HFF-Myc (cell line): ENCODE results near the gene ITGA6.

ENCODE experiments used
- DNase-seq: peaks from one replicate; pipeline ENCODE4 v3.0.0-alpha.2; 2011; ENCODE audit warnings: low read depth; ENCODE audit errors: extremely low read depth
- H3K4me3 ChIP-seq: replicated peaks from 2 replicates; pipeline ENCODE4 v1.5.1; 2011; ENCODE audit warnings: low read depth, mild to moderate bottlenecking, control low read depth, low read length
- TF ChIP-seq, protein P1 (sequence below): IDR thresholded peaks from 2 replicates; pipeline ENCODE4 v1.5.1; 2012; ENCODE audit warnings: mild to moderate bottlenecking, low read depth, low read length, control low read depth; ENCODE audit errors: missing control alignments

ITGA6 gene

GRCh38 chr2:172455121-172455515 is 27.7 kb downstream of the ITGA6 start:
- no peak overlapping the region for H3K4me3 ChIP-seq
- DNase-seq, result no peak

DNA sequence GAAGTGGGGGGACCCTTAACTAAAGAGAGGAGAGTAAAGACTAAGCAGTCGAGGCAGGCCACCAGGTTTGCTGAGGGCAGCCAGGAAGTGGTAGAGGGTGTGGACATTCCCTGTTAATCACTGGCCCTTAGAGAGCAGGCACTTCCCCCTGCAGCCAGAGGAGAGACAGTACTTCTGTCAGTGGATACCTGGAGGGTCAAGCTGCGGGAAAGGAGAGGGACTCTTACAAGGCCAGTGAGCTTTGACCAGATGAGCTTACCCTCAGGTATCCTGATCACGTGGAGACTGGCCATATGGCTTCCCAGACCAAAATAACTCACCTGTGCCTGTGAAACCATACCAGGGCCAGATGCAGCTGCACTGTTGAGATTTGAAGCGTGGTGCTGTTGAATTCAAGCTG is 28.6 kb downstream of the ITGA6 start:
- TF ChIP-seq, protein P1, sequence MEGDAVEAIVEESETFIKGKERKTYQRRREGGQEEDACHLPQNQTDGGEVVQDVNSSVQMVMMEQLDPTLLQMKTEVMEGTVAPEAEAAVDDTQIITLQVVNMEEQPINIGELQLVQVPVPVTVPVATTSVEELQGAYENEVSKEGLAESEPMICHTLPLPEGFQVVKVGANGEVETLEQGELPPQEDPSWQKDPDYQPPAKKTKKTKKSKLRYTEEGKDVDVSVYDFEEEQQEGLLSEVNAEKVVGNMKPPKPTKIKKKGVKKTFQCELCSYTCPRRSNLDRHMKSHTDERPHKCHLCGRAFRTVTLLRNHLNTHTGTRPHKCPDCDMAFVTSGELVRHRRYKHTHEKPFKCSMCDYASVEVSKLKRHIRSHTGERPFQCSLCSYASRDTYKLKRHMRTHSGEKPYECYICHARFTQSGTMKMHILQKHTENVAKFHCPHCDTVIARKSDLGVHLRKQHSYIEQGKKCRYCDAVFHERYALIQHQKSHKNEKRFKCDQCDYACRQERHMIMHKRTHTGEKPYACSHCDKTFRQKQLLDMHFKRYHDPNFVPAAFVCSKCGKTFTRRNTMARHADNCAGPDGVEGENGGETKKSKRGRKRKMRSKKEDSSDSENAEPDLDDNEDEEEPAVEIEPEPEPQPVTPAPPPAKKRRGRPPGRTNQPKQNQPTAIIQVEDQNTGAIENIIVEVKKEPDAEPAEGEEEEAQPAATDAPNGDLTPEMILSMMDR, result no peak
- no peak overlapping the region for H3K4me3 ChIP-seq
- DNase-seq, result no peak

More at GRCh38 chr2:172455121-172455515, 27.7 kb downstream of the ITGA6 start:
- TF ChIP-seq, protein P1, result no peak

- TF ChIP-seq, protein P1, result no peak
- no peak for DNase-seq
- H3K4me3 ChIP-seq, result no peak overlapping the region
Measured at GRCh38 chr2:172457536-172457935, 30.1 kb downstream of the ITGA6 start.

DNA sequence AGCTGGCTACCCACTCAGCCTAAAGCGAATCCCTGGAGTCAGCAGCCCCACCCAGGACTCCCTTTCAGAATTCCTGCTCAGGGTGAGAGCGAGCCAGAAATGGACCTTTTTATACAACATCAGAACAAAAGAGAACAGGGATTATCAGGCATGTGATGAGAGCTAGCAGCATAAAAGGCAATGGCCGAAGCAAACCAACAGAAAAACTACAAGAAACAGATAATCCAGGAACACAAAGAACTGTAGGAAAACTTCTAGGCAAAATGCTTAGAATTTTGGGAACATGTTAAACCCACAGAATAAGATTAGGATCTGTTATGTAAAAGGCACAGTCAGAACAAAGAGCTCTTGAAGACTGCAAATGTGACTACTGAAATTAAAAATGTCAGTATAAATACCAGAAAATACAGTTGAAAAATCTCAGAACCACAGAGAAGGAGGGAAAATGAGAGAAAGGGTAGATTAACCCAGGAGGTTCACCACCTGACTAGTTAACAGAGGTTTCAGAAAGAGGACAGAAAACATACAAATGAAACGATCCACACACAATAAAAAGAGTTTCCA is 31.3 kb downstream of the ITGA6 start:
- no peak for DNase-seq
- TF ChIP-seq, protein P1, result no peak
- no peak overlapping the region for H3K4me3 ChIP-seq

DNA sequence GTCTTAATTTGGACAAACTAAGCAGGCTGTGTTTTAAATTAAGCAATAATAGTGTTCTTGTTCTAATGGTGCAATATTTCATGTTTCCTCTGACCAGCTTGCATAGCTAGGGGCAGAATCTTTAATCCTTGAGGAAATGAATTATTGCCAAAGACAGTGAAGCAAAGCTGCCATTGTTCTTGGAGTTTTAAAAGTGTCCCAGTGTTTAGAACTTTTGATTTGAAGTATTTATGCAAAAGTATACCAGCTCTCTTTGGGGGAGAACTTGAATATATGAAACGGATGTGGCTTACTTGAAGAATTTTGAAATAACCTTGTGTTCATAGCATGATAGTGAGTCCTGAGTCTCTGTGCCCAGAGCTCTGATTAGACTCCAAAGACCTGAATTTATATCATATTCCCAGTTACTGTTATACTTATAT is 33.4 kb downstream of the ITGA6 start:
- no peak overlapping the region for H3K4me3 ChIP-seq
- TF ChIP-seq, protein P1, result no peak
- no peak for DNase-seq

DNA sequence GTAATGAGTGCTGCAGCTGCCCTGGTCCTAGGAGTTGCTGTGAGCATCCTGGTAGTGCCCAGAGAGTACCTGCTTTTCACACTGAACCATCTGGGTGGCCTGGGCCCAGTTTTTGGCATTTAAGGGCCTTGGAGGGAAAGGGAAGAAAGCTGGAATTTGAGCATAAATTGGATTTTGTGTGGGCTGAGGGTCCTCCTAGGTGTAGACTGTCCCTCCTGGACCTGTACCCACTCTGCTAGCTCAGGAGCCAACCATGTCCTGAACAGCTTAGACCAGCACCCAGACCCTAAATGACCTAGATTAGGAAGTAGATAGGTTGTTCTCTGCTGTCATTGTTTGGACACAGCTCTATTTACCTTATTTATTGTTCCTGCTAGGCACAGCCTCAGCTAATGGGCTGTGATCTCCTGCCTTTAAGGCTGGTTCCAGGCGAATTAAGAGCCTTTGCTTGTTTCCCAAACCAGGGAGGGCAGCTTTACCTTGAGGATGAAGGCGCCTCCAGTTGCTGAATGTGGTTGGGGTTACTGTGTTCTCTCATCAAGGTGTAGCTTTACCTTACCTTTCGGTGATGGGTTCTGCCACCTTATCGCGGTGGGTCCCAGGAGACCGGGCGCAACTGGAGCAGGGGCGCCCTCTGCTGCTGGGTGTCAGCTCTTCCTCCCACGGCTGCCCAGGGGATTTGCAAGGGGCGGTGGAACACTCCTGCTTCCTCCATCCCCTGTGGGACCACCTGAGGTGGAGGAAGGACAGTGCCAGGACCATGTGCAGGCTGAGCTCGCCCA is 34.4 kb downstream of the ITGA6 start:
- no peak overlapping the region for H3K4me3 ChIP-seq
- TF ChIP-seq, protein P1, result peak; percentile 84
- no peak for DNase-seq
